NCI-H526 (cell line): ENCODE results near the gene TMEM237.
A peak's percentile ranks its signal among the peaks of the same experiment; 100 is the strongest.

Experiments
- DNase-seq, 2 experiments: peaks; one replicate each; lab custom pipeline; 2025; lab: John Stamatoyannopoulos, UW

Gene TMEM237

GRCh38 chr2:201642086-201642578 lies 1.2 kb downstream of the TMEM237 start:
- DNase-seq, result peak; percentile 18 to 84

- no peak for DNase-seq
Observed at GRCh38 chr2:201639205-201639604, 4.1 kb downstream of the TMEM237 start.

- DNase-seq, result no peak
Observed at GRCh38 chr2:201638326-201638725, 5.0 kb downstream of the TMEM237 start.

DNA sequence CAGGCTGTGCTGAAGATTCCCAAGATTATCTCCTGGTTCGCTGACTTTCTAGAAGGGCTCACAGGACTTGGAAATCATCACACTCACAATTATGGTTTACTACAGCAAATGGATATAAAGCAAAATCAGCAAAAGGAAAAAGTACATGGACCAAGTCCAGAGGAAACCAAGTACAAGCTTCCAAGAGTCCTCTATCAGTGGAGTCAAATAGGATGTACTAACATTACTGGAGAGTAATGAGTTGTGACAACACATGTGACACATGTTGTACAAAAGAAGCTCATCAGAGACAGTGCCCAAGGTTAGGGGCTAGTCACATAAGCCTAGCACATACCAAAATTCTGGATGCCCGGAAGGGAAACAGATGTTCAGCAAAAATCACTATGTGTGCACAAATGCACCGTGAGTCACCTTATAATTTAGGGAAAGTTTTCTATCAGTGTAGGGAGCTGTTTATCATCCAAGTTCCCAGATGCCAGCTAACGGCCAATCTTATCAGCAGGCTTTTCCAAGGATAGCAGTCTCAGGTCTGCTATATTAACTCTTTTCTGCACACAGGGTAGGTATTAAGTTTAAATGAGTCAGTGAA lies 9.5 kb downstream of the TMEM237 start:
- DNase-seq, result no peak

DNA sequence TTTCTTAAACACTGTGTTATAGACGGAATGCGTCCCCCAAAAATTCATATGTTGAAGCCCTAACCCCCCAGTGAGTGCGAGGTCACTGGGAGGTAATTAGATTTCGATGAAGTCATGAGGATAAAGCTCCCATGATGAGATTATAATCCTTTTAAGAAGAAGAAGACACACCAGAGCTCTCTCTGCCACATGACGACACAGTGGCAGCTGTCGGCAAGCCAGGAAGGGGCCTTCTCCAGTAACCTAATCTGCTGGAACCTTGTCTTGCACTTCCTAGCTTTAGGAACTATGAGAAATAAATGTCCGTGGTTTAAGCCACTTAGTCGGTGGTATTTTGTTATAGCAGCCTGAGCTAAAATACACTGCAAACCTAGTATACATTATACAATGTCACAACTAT lies 12.3 kb downstream of the TMEM237 start:
- DNase-seq, result no peak

GRCh38 chr2:201630577-201630976 lies 12.7 kb downstream of the TMEM237 start:
- DNase-seq, result no peak

DNA sequence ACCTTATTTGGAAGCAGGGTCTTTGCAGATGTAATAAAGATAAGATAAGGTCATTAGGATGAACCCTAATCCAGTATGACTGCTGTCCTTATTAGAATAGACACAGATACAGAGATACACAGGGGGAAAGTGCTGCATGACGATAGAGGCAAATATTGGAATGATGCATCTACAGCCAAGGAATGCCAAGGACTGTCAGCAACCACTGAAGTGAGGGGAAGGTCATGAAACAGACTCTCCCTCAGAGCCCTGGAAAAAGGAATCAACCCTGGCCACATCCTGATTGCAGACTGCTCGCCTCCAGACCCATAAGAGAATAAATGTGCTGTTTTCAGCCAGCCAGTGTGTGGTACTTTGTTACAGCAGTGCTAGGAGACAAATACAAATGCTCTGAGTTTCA lies 14.8 kb downstream of the TMEM237 start:
- DNase-seq, result no peak

DNA sequence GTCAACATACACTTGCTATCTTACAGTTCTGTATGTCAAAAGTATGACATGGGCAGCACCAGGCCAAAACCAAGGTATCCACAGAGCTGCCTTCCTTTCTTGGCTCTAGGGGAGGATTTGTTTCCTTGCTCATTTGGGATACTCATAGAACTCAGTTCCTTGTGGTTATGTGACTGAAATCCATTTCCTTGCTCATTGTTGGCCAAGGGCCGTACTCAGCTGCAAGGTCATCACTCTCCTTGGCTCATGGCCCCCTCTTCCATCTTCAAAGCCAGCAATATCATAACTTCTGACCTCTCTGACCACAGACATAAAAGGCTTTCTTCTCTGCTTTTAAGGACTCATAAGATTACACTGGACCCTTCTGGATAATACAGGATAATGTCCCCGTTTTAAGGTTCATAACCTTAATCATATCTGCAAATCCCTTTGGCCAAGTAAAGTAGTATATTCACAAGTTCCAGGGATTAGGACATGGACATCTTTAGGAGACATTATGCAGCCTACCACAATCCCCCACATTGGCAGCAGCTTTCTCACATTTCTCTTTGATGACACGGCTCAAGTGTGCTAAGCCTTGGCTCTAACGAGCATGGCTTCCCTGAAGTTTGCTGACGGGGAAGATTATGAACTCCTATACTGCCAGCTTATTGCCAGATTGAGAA lies 20.9 kb downstream of the TMEM237 start:
- DNase-seq, result no peak

GRCh38 chr2:201621293-201621999 lies 21.9 kb downstream of the TMEM237 start:
- DNase-seq, result no peak

GRCh38 chr2:201618744-201619662 lies 24.3 kb downstream of the TMEM237 start:
- no peak for DNase-seq

- DNase-seq, result no peak
Observed at GRCh38 chr2:201608021-201608420, 35.3 kb downstream of the TMEM237 start.

DNA sequence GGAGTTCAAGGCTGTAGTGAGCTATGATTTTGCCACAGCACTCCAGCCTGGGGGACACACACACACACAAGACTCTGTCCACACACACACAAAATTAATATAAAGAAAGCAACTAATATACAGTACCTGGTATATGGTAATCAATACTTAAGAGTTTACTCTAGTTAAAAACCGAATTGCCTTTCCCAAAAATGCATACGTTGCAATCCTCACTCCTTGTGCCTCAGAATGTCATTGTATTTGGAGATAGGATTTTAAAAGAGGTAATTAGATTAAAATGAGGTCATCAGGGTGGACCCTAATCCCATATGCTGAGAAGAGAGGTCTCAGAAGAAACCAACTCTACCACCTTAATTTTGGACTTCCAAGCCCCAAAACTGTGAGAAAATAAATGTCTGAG lies 35.7 kb downstream of the TMEM237 start:
- no peak for DNase-seq

GRCh38 chr2:201600906-201601305 lies 42.4 kb downstream of the TMEM237 start:
- DNase-seq, result no peak

DNA sequence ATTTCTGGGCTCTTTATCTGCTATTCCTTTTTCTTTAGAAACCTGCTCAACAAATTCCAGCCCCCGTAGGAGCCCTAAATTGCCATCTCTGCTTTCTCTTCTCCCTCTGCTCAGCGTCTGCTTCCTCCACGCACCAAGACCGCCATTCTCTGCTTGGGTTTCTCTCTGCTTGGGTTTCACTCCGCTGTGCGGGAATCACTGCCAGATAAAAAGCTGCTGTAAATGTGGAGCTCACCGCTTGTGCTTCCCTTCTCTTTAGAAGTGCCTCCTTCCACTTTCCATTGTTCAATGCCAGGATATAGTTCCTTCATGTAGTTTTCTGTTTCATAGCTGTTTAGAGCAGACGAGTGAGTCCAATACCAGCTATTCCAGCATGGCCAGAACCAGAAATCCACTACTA lies 45.9 kb downstream of the TMEM237 start:
- no peak for DNase-seq

- no peak for DNase-seq
Observed at GRCh38 chr2:201580486-201580885, 62.8 kb downstream of the TMEM237 start.

- no peak for DNase-seq
Observed at GRCh38 chr2:201579536-201579935, 63.8 kb downstream of the TMEM237 start.

DNA sequence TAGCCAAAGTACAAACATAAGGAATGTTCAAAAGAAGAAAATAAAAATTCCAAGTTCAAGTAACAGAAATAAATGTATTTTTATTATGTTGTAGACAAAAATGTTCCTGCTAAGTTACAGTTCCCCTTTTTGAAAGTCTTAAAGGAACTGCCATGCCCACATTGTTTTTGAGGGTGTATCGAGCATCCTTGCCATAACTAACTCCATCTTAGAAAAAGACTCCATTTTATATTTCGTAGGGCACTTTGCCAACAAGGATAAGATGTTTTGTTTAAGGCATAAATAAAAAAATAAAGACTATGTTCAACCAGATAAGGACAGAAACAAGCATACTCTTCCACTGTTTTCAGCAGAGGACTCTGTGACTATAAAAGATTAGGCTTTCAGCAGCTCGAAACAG lies 67.3 kb downstream of the TMEM237 start:
- no peak for DNase-seq

DNA sequence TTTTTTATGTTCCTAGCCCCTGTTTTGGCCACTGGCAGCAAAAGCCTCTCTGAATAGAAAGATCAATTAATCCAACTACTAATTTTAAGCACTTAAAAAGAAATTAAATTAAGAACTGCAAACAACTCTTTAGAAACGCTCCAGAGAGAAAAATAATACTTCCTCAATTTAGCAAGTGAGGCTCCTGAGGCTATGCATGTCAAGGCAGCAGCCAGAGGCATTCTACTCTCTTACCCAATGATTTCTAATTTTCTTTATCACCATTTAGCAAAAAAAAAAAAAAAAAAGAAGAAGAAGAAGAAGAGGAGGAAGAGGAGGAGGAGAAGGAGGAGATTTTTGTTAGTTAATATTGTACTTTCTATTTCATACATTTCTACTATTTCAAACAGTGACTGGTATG lies 68.5 kb downstream of the TMEM237 start:
- no peak for DNase-seq

- no peak for DNase-seq
Observed at GRCh38 chr2:201572846-201573508, 70.3 kb downstream of the TMEM237 start.
